Smooth muscle cell (in vitro differentiated cells): ENCODE results near the gene TTYH2. TPM values are rescaled to one million over a fixed set of nuclear protein-coding genes. Genes with fewer than 3 reads are reported as not detected.

Source experiments
- DNase-seq: peaks from one replicate; lab custom pipeline; 2025; ENCODE audit not compliant: unreplicated experiment; lab: John Stamatoyannopoulos, UW
- H2AFZ ChIP-seq: fragments of 200-600 bp; sonication (generic); 2 replicates; pipeline ENCODE4 v1.6.0; 2016; ENCODE audit warnings: antibody characterized with exemption, low read depth, mild to moderate bottlenecking
- H3F3A ChIP-seq: fragments of 200-600 bp; sonication (generic); 2 replicates; pipeline ENCODE4 v1.6.0; 2017; ENCODE audit warnings: antibody characterized with exemption, low read depth
- H3K27ac ChIP-seq: fragments of 200-600 bp; sonication (generic); 2 replicates; pipeline ENCODE4 v1.5.1; 2016; ENCODE audit warnings: low read depth, mild to moderate bottlenecking
- H3K27me3 ChIP-seq: fragments of 200-600 bp; sonication (generic); 2 replicates; pipeline ENCODE4 v1.6.1; 2016; ENCODE audit warnings: low read depth, mild to moderate bottlenecking
- H3K36me3 ChIP-seq: fragments of 200-600 bp; sonication (generic); 2 replicates; pipeline ENCODE4 v1.5.1; 2016; ENCODE audit warnings: low read depth
- H3K4me1 ChIP-seq: fragments of 200-600 bp; sonication (generic); 2 replicates; pipeline ENCODE4 v1.5.1; 2016; ENCODE audit warnings: low read depth
- H3K4me2 ChIP-seq: fragments of 200-600 bp; sonication (generic); 2 replicates; pipeline ENCODE4 v1.6.0; 2016; ENCODE audit warnings: mild to moderate bottlenecking
- H3K4me3 ChIP-seq: fragments of 200-600 bp; sonication (generic); 2 replicates; pipeline ENCODE4 v1.5.1; 2016; ENCODE audit warnings: mild to moderate bottlenecking
- H3K79me2 ChIP-seq: fragments of 200-600 bp; sonication (generic); 2 replicates; pipeline ENCODE4 v1.6.0; 2016; ENCODE audit warnings: low read depth, mild to moderate bottlenecking
- H3K9ac ChIP-seq: fragments of 200-600 bp; sonication (generic); 2 replicates; pipeline ENCODE4 v1.6.0; 2016; ENCODE audit warnings: low read depth
- H3K9me3 ChIP-seq: fragments of 200-600 bp; sonication (generic); replicated peaks from 2 replicates; pipeline ENCODE4 v1.5.1; 2016; ENCODE audit warnings: low read depth
- H4K20me1 ChIP-seq: fragments of 200-600 bp; sonication (generic); 2 replicates; pipeline ENCODE4 v1.6.0; 2016; ENCODE audit warnings: low read depth
- WGBS: methylation state at CpG from one replicate; pipeline ENCODE4 v1.1.7; 2016; ENCODE audit warnings: low lambda C conversion rate; 5-methylcytosine and 5-hydroxymethylcytosine counted together
- polyA plus RNA-seq: library from polyadenylated mRNA; unstranded; fragments of >200 nt; fragmentation: Nextera tagmentation; extraction: Ambion mirVana; gene quantifications from 2 replicates; pipeline ENCODE4 v1.2.1, GENCODE V29; 2016
- total RNA-seq: library from RNA; depleted of rRNA; stranded (reverse); fragments of >200 nt; gene quantifications from 2 replicates; pipeline ENCODE4 v1.2.3, GENCODE V29; 2014
- TF ChIP-seq, protein P1 (sequence below): fragments of 200-600 bp; sonication (generic); IDR thresholded peaks from 2 replicates; pipeline ENCODE4 v1.5.1; 2017; ENCODE audit warnings: borderline replicate concordance, mild to moderate bottlenecking, antibody characterized with exemption; ENCODE audit not compliant: insufficient read depth, poor library complexity, severe bottlenecking

The TTYH2 gene
- total and polyA plus RNA-seq, 2 experiments from 2014 or later, result 1.6 to 1.9 TPM

DNA sequence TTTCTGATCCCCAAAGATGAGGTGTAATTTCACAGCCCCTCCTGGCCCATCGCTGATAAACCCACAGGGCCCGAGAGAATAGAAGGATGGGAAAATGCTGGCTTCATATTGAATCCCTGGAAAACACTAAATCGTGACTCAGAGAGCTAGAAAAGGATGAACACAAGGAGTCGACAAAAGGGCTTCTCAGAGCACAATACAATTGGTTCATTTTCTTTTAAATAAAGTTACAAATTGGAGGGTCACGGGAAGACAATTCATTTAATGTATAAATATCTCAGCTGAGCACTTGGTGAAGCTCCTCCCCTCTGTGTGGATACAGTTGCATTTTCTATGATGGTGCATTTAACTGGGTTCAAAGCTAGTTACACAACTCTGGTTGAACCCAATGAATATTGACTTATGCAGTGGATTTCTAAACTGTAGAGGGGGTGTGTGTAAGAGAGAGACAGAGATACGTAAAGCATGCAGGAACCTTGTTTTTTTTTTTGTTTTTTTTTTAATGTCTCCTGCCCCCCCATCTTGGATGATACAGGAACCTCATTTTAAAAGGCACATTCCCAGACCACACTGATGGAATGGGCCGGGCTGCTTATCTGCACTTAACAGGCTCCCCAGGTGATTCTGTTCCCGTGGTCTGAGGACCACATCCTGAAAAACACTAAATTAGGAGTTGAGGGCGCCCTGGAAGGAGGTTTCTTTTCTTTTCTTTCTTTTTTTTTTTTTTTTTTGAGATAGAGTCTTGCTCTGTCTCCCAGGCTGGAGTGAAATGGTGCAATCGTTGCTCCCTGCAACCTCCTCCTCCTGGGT is 14.1 kb downstream of the TTYH2 start:
- Histone ChIP-seq H3K4me1 (no peaks in the 10 kb centered on the region), H3K4me2 (no peak overlapping the region), H3K27ac (no peak overlapping the region), H4K20me1 (no peaks in the 10 kb centered on the region), H3K4me3 (no peak overlapping the region), H3K9me3 (no peaks in the 10 kb centered on the region), H3K27me3 (no peaks in the 10 kb centered on the region), H3K79me2 (no peaks in the 10 kb centered on the region), H3K36me3 (no peaks in the 10 kb centered on the region), H3F3A (no peaks in the 10 kb centered on the region), H2AFZ (no peak overlapping the region), H3K9ac (no peak overlapping the region)
- TF ChIP-seq, protein P1, sequence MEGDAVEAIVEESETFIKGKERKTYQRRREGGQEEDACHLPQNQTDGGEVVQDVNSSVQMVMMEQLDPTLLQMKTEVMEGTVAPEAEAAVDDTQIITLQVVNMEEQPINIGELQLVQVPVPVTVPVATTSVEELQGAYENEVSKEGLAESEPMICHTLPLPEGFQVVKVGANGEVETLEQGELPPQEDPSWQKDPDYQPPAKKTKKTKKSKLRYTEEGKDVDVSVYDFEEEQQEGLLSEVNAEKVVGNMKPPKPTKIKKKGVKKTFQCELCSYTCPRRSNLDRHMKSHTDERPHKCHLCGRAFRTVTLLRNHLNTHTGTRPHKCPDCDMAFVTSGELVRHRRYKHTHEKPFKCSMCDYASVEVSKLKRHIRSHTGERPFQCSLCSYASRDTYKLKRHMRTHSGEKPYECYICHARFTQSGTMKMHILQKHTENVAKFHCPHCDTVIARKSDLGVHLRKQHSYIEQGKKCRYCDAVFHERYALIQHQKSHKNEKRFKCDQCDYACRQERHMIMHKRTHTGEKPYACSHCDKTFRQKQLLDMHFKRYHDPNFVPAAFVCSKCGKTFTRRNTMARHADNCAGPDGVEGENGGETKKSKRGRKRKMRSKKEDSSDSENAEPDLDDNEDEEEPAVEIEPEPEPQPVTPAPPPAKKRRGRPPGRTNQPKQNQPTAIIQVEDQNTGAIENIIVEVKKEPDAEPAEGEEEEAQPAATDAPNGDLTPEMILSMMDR, result no peak
- no peak for DNase-seq
- 95% methylated on average over 10 of the region's 10 CpGs for WGBS

DNA sequence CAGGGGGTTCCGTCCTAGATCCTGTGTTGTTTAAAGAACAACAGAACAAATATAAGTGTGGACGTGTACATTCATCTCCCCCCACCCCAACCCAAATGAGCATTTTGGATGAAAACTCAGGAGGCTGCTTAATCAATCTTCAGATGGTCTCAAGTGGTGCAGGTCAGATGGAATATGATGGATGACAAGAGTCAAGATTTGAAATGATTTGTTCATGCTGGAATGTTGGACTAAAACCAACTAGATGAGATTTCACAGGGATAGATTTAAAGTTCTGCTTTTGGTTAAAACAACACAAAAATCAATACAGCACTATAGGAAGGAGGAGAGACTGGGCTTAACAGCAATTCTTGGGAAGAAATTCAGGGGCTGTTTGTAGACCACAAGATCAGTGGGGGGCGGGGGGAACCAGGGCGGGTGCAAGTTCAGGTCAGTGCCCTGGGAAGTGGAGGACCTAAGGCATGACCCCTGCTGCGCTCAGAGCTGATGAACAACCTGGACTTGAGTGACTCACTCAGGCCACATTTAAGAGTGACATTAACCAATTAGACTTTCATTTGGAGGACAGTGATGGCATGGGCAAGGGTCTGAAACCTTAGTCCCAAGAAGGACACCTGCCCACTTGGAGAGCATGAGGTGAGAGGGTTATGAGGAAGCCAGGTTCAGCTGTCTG is 15.1 kb downstream of the TTYH2 start:
- no peaks in the 10 kb centered on the region for H3K36me3 ChIP-seq
- H3K79me2 ChIP-seq, result no peaks in the 10 kb centered on the region
- no peak overlapping the region for H2AFZ ChIP-seq
- H3K4me1 ChIP-seq, result no peaks in the 10 kb centered on the region
- no peak overlapping the region for H3K4me2 ChIP-seq
- TF ChIP-seq, protein P1, result no peak
- no peaks in the 10 kb centered on the region for H4K20me1 ChIP-seq
- WGBS, result 95% methylated on average over 5 of the region's 5 CpGs
- H3K27me3 ChIP-seq, result no peaks in the 10 kb centered on the region
- no peak overlapping the region for H3K27ac ChIP-seq
- no peaks in the 10 kb centered on the region for H3K9me3 ChIP-seq
- DNase-seq, result no peak
- H3K4me3 ChIP-seq, result no peak overlapping the region
- no peak overlapping the region for H3K9ac ChIP-seq
- H3F3A ChIP-seq, result no peaks in the 10 kb centered on the region

DNA sequence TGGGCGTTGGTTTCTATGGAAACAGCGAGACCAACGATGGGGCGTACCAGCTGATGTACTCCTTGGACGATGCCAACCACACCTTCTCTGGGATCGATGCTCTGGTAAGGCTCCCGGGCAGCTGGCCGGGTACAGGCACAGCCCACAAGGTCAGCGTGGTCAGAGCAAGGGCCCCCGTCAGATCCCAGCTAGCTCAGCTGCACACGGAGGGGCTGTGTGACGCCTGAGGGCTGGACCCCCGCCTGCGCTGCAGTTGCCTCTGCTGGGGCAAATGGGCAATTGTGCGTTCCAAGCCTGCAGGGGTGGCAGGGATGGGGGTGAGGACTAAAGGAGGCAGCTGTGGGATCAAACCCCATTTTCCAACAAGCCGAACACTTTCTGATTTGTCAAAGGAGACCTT is 17.5 kb downstream of the TTYH2 start:
- H3K9me3 ChIP-seq, result no peaks in the 10 kb centered on the region
- no peak overlapping the region for H2AFZ ChIP-seq
- no peaks in the 10 kb centered on the region for H3K27me3 ChIP-seq
- no peaks in the 10 kb centered on the region for H3K79me2 ChIP-seq
- no peaks in the 10 kb centered on the region for H3K36me3 ChIP-seq
- H3K4me1 ChIP-seq, result no peaks in the 10 kb centered on the region
- no peaks in the 10 kb centered on the region for H4K20me1 ChIP-seq
- H3K4me2 ChIP-seq, result no peak overlapping the region
- H3F3A ChIP-seq, result peaks cover 4% of the 10 kb centered on the region
- WGBS, result 93% methylated on average over 16 of the region's 16 CpGs
- H3K9ac ChIP-seq, result no peak overlapping the region
- no peak overlapping the region for H3K4me3 ChIP-seq
- no peak overlapping the region for H3K27ac ChIP-seq
- DNase-seq, result no peak
- TF ChIP-seq, protein P1, result no peak
